ENCODE results near the gene SPSB1.

SPSB1 gene

DNA sequence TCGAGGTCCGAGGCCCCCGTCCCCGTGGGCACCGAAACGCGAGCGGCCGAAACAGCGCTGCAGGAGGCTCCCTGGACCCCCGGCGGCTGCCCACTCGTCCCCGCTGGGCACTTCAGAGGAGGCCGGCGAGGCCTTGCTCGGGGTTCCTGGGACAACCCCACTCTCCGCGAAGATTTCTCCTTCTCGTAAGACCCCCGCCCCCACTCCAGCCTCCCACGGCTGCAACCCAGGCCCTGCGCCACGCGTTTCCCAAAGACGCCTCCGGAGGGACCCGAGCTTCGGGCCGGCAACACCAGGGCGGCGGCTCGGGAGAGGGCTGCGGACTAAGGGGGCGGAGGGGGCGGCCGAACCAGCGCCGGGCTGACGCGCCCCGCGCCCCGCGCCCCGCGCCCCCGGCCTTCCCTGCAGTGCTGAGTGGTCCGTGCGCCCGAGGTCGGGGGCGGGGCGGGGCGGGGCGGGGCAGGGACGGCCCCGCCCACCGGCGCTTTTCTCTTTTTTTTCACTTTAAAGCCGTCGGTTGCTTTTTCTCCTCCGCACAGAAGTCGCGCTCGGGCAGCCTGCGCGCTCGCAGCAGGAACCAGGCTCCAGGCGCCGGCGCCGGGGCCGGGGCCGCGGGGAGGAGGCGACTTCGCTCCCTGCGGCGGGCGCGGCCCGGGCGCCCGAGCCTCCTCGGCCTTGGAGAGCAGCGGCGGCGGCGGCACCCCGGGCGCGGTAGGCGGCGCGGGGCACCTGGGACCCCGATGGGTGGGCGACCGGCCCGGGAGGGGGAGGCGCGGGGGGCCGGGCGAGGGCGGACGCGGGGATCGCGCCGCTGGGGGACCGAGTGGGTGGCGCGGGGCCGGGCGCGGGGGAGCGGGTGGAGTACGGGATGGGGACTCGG is at the start of gene SPSB1:
Gene SPSB1 (plus strand): TSS at position 534 of the 880 bp plus-strand sequence. CDS start 62,998 bp downstream, outside the sequence.
- DNase-seq = peak; percentile 81

DNA sequence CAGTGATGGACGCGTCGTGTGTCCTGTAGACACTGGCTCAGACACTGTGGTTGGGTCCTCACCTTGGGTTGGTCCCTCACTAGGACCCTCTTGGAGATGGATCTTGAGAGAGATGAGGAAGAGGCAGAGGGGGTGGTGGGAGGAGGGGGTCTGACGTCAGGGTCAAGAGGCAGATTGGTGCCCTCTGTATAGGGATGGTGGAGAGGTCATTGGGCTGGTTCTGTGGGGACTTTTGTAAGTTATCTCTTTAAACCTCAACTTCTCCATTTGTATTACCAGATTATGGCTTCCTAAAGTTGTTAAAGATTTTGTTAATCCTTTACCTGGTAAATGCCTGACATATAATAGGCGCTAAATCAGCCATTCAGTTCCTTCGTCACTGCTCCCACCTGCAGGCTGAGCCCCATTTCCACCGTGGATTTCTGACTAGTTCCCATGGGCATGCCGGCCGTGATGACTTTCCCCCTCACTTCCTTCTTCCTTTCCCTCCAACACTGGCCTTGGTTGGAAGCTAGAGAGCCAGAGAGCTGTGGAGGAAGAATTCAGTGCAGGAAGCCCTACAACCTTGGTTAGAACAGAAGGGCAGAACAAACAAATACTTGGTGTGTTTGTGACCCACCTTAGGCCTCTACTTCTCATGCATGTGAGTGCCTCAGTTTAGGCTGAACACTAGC is 49.5 kb upstream of the SPSB1 start:
- DNase-seq = no peak

DNA sequence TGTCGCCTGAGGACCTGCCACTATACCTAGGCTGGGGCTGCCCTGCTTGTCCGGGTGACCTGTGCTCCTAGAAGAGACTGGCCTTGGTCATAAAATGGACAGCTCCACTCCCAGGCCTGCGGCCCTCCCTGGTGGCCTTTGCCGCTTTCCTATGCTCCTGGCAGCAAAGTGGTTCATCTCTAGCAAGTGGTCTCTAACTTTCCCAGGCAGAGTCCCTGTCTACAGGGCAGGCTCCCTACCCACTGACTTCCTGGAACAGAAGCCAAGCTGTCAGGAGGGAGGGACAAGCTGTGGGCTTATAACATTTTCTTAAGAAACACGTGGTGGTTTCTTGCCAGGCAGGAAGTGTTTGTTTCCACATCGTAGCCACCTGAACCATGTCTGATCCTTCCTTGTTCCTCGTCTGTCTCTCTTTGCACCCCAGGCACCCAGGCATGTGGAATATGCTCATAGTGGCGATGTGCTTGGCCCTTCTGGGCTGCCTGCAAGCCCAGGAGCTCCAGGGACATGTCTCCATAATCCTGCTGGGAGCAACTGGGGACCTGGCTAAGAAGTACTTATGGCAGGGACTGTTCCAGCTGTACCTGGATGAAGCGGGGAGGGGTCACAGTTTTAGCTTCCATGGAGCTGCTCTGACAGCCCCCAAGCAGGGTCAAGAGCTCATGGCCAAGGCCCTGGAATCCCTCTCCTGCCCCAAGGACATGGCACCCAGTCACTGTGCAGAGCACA is 48.0 kb upstream of the SPSB1 start:
- DNase-seq = no peak

GRCh38 chr1:9245230-9245619 is 47.5 kb upstream of the SPSB1 start:
- DNase-seq = no peak

DNA sequence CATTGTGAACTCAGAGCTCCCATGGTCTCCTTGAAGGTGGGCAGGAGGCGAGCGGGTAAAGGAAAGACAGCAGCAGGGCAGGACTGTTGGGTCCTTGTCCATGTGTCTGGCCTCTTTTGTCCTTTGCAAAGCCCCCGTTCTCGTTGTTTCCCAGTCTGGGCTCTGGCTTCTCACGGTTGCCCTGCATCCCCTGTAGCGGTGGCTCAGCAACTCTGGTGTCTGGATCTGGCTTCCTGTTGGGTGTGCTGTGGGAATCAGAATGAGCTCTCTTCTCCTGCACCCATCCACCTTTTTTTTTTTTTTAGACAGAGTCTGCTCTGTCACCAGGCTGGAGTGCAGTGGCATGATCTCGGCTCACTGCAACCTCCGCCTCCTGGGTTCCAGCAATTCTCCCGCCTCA is 47.0 kb upstream of the SPSB1 start:
- no peak for DNase-seq

- DNase-seq = no peak
Observed at GRCh38 chr1:9246215-9246614, 46.5 kb upstream of the SPSB1 start.

DNA sequence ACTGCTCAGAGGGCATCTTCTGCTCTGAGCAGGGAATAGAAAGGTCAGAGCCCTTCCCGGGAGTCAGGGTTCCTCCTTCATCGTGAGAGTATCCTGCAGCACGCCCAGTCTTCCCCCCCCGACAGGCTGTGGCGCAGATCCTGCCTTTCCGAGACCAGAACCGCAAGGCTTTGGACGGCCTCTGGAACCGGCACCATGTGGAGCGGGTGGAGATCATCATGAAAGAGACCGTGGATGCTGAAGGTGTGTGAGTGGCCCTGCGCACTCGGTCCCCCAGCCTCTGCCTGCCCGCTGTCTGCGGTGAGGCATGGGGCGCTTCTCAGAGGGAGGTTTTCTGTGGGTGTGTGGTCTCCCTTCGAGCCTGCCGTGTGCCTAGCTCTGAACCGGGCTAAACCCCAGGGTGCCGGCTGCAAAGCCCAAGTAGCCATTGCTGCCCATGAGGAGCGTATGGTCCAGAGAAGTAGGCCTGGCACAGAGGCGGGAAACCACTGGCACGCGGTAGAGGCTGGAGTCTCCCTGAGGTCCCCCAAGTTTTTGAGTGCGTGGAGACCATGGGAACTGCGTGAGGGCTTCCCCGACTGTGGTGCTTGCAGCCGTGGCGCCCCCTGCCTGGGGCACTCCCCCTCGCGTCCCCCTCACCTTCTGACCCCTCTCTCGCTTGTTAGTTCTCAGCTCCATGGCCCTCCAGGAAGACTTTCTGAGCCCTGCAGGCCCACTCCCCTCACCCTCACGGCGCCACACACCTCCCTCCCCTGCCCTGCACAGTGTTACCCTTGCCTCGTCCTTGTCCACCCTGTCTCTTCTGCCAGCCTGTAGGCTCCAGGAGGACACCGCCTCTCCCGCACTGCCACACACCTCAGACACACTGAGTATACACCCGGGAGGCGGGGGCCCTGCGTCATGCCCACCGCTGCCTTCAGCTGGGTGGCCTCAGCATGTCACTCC is 45.6 kb upstream of the SPSB1 start:
- no peak for DNase-seq

- no peak for DNase-seq
Observed at GRCh38 chr1:9247894-9248293, 44.8 kb upstream of the SPSB1 start.

- no peak for DNase-seq
Observed at GRCh38 chr1:9248341-9249262, 44.1 kb upstream of the SPSB1 start.

DNA sequence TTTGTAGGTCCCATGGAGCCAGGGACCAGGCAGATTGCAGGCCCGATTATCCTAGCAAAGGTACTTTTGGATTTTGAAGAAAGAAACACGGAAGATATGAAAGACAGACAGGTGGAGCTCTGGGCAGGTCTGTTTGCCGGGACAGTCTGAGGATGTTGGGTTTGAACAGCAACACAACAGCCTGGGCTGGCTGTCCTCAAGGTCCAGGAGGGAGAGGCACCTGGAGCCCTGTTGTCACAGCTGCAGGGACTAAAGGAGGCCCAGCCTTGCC is 43.5 kb upstream of the SPSB1 start:
- no peak for DNase-seq

DNA sequence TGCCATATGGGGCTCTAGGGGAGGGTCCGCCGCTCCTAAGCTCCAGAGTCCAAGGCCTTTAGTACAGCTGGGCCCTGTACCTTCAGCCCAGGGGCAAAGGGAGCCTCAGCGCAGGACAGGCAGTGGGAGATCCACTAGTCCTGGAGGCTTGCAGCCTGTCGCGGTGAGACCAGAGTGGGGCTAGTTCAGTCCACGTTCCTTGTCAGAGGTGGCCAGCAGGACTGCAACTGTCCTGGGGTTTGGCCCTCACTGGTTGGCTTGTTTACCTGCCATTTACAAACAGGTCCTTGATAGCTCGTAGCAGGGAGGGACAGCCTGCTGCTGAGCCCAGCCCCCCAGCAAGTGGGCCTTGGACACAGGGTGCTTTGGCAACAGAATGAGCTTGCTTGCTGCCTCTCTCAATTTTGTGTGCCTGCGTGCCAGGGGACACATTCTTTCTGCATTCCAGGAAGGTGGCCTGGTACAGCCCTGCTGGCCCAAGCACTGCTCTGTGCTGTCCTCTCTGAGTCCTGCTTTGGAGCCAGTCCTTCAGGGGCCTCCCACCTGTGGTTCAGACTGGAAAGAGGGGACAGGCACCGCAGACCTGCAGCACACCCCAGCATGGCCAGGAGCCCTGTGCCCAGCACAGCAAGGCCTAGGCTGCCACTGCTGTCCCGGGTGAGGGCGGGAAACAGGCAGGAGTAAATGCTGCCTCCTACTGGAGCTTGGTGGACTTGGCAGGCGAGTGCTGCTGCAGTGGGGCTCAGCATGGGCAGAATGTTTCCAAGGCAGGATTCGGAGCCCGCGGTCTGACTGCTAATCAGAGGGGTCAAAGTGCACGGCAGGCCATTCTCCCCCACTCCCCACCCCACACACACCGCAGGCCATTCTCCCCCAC is 42.9 kb upstream of the SPSB1 start:
- no peak for DNase-seq

DNA sequence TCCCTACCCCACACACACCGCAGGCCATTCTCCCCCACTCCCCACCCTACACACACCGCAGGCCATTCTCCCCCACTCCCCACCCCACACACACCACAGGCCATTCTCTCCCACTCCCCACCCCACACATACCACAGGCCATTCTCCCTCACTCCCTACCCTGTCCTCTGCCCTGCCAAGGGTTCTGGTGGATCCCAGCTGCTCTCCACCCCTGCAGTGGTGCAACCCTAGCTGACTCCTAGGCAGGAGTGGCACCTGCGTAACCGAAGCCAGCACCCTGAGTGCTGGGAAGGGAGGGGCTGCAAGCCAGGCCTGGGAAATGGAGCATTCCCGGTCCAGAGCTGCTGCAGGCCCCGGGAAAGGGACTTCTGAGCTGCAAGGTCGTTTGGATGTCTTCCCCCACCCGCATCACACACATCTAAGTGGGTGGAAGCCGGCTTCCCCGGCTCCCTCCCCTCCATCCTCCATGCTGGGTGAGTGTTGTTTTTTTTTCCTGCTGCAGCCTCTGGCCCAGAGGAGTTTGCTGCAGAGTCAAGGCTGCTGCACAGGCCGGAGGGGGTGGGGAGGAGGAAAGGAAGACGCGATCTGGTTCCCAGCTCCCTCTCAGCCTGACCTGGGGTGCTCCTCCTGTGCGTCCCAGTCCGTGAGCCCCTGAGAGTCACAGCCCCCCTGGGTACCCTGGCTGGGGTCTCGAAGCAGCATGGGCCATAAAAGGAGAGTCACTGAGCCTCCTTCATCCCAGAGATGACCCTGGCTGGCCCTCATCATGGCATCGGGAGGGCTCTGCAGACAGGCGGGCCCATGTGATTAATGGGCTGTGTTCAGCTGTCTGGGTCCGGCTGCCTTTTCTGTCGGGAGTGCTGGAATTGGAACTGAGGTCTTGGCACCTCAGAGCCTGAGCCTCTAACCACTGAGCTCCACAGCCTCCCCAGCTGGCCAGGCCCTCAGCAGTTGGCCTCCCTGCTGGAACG is 42.0 kb upstream of the SPSB1 start:
- DNase-seq = no peak

DNA sequence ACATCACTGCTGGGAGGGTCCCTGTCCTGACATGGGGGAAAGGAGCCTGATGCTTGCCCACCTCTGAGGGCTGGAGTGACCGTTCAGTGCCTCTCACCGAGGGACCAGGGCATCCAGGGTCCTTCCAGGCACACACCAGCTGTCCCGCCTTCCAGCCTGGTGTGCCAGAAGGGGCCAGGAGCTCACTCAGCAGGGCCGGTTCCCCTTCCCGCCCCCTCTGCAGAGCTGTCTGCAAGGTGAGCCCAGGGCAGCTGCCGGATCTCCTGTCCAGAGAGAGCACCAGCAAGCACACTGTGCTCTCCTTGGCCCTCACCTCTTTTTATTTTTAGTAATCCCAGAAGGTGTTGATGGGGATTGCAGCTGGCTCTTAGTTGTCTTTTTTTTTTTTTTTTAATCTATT is 41.2 kb upstream of the SPSB1 start:
- no peak for DNase-seq

DNA sequence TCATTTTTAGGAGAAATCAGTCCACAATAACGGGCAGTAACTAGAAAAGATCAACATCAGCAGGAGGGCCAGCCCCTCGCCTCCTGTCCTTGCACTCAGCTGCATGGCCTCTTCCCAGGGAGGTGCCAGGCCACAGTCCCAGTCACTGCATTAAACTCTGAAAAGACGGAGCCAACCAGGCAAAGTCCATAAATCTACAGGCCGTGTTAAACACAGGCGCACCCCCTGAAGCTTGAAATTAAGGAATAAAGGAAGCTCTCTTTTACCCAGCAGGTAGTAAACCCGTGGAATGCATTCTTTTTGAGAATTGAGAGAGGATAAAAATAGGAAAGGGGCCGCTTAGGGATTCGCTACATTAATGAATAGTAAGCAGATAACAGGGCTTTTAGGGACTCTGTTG is 39.7 kb upstream of the SPSB1 start:
- peak; percentile 55 for DNase-seq

GRCh38 chr1:9253453-9254105 is 39.1 kb upstream of the SPSB1 start:
- DNase-seq = peak; percentile 47

GRCh38 chr1:9256332-9256731 is 36.4 kb upstream of the SPSB1 start:
- DNase-seq = no peak

DNA sequence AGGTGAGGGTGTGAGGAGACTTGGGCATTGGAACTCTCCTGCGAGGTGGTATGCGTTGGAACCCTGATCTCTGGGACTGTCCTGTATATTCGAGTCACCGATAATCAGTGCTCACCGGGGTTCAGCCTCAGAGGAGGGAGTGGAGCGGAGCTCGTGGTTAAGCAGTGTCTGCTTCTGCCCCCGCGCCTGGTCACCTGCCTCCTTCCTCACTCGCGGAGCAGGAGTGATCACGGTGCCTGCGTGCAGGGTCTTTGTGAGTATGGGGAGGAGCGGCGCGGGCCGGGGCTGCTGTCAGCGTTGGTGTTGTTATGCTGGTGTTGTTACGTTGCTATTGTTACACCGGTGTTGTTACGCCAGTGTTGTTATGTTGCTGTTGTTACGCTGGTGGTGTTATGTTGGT is 34.8 kb upstream of the SPSB1 start:
- DNase-seq = no peak

DNA sequence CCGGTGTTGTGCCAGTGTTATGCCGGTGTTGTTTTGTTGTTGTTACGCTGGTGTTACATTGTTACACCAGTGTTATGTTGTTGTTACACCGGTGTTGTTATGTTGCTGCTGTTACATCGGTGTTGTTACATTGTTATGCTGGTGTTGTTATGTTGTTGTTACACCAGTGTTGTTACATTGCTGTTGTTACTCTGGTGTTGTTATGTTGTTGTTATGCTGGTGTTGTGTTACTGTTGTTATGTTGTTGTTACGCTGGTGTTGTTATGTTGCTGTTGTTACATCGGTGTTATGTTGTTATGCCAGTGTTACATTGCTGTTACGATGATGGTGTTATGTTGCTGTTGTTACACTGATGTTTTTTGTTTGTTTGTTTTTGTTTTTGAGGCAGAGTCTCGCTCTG is 34.1 kb upstream of the SPSB1 start:
- no peak for DNase-seq

All from retina (tissue), 1 donor.